KMS-11 (cell line): ENCODE measurements around the gene RNF144A.

Source experiments
- H2AFZ ChIP-seq: fragments of 200-600 bp; sonication (generic); 2 replicates; pipeline ENCODE4 v1.6.1; 2016; ENCODE audit warnings: antibody characterized with exemption, mixed run types, low read depth
- H3K27ac ChIP-seq: fragments of 200-600 bp; sonication (generic); 2 replicates; pipeline ENCODE4 v1.6.1; 2016; ENCODE audit warnings: mild to moderate bottlenecking, mixed run types
- H3K27me3 ChIP-seq: fragments of 200-600 bp; sonication (generic); 2 replicates; pipeline ENCODE4 v1.6.1; 2017; ENCODE audit warnings: mild to moderate bottlenecking, low read depth, mixed run types, moderate library complexity; ENCODE audit not compliant: insufficient read depth
- H3K36me3 ChIP-seq: fragments of 200-600 bp; sonication (generic); 2 replicates; pipeline ENCODE4 v1.6.1; 2017; ENCODE audit warnings: mild to moderate bottlenecking, mixed run types; ENCODE audit not compliant: insufficient read depth
- H3K4me1 ChIP-seq: fragments of 200-600 bp; sonication (generic); 2 replicates; pipeline ENCODE4 v1.6.1; 2016; ENCODE audit warnings: mild to moderate bottlenecking, low read depth, mixed run types; ENCODE audit not compliant: poor library complexity, severe bottlenecking
- H3K4me2 ChIP-seq: fragments of 200-600 bp; sonication (generic); 2 replicates; pipeline ENCODE4 v1.7.0; 2016; ENCODE audit warnings: mild to moderate bottlenecking, mixed run types
- H3K4me3 ChIP-seq: fragments of 200-600 bp; sonication (generic); IDR thresholded peaks from 2 replicates; pipeline ENCODE4 v1.6.1; 2017; ENCODE audit warnings: low read depth, low read length, mixed read lengths; ENCODE audit not compliant: insufficient read depth
- H3K79me2 ChIP-seq: fragments of 200-600 bp; sonication (generic); 2 replicates; pipeline ENCODE4 v1.6.1; 2016; ENCODE audit warnings: low read depth, mixed run types; ENCODE audit not compliant: insufficient read depth
- H3K9ac ChIP-seq: fragments of 200-600 bp; sonication (generic); 2 replicates; pipeline ENCODE4 v1.6.1; 2016; ENCODE audit warnings: mild to moderate bottlenecking, mixed run types
- H4K20me1 ChIP-seq: fragments of 200-600 bp; sonication (generic); 2 replicates; pipeline ENCODE4 v1.6.1; 2016; ENCODE audit warnings: mild to moderate bottlenecking, mixed run types; ENCODE audit not compliant: insufficient read depth
- TF ChIP-seq, protein P1 (sequence below): fragments of 200-600 bp; sonication (generic); conservative IDR thresholded peaks from 2 replicates; pipeline ENCODE4 v1.6.1; 2017; ENCODE audit warnings: low read depth, mild to moderate bottlenecking, antibody characterized with exemption, low read length, moderate library complexity, mixed read lengths

Gene RNF144A

DNA sequence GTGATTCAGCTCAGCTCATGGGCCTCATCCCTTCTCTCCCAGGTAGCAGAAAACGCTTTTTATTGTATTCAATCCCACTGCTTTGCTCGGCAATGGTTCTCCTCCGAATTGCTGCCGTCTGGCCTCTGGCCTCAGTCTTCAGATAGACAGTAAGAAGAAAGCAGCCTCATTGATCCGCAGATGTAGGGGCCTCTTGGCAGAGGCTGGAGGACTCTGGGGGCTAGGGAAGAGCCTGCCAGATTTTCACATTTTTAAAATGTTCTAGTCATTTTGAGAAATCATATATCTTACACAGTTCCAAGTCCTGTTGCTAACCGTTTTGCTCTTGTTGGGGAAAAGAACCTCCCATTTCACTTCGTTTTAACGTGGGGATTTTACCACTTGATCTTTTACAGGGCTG lies 123.3 kb downstream of the RNF144A start:
- H3K27me3 ChIP-seq: no peaks in the 10 kb centered on the region
- H3K4me3 ChIP-seq: no peak overlapping the region
- no peak overlapping the region for H2AFZ ChIP-seq
- H3K79me2 ChIP-seq: no peaks in the 10 kb centered on the region
- no peak overlapping the region for H3K27ac ChIP-seq
- H3K9ac ChIP-seq: no peak overlapping the region
- H3K4me1 ChIP-seq: no peaks in the 10 kb centered on the region
- H4K20me1 ChIP-seq: no peaks in the 10 kb centered on the region
- TF ChIP-seq, protein P1, sequence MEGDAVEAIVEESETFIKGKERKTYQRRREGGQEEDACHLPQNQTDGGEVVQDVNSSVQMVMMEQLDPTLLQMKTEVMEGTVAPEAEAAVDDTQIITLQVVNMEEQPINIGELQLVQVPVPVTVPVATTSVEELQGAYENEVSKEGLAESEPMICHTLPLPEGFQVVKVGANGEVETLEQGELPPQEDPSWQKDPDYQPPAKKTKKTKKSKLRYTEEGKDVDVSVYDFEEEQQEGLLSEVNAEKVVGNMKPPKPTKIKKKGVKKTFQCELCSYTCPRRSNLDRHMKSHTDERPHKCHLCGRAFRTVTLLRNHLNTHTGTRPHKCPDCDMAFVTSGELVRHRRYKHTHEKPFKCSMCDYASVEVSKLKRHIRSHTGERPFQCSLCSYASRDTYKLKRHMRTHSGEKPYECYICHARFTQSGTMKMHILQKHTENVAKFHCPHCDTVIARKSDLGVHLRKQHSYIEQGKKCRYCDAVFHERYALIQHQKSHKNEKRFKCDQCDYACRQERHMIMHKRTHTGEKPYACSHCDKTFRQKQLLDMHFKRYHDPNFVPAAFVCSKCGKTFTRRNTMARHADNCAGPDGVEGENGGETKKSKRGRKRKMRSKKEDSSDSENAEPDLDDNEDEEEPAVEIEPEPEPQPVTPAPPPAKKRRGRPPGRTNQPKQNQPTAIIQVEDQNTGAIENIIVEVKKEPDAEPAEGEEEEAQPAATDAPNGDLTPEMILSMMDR: no peak
- H3K36me3 ChIP-seq: no peaks in the 10 kb centered on the region
- no peak overlapping the region for H3K4me2 ChIP-seq

- H3K36me3 ChIP-seq: no peaks in the 10 kb centered on the region
- no peak overlapping the region for H3K4me3 ChIP-seq
- H3K4me2 ChIP-seq: no peak overlapping the region
- H4K20me1 ChIP-seq: no peaks in the 10 kb centered on the region
- TF ChIP-seq, protein P1: no peak
- H3K4me1 ChIP-seq: no peaks in the 10 kb centered on the region
- no peaks in the 10 kb centered on the region for H3K79me2 ChIP-seq
- H3K27ac ChIP-seq: no peak overlapping the region
- no peaks in the 10 kb centered on the region for H3K27me3 ChIP-seq
- no peak overlapping the region for H3K9ac ChIP-seq
- H2AFZ ChIP-seq: no peak overlapping the region
Measured at GRCh38 chr2:7041421-7041820, 124.2 kb downstream of the RNF144A start.

DNA sequence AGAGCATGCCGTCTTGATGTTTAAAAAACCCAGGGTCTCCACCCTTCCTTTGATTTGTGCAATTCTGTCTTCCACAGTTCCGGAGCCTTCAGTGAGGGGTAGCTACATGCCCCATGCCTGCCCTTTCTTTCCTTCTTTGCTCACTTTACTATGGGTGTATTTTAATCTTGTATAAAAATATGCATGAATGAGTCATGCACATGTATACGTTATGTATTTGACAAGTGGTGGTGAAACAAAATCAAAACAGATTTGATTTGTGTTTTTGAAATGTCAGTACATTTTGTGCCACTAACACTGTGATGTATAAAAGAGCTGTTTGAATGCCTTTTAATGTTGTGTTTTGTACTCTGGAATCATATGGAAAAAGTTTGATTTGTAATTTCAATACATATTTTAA lies 126.5 kb downstream of the RNF144A start:
- TF ChIP-seq, protein P1: no peak
- Histone ChIP-seq H3K36me3 (no peaks in the 10 kb centered on the region), H3K27ac (no peak overlapping the region)

GRCh38 chr2:7044253-7045250 lies 127.3 kb downstream of the RNF144A start:
- Histone ChIP-seq H2AFZ (no peak overlapping the region), H4K20me1 (no peaks in the 10 kb centered on the region), H3K4me1 (no peaks in the 10 kb centered on the region), H3K27me3 (no peaks in the 10 kb centered on the region), H3K36me3 (no peaks in the 10 kb centered on the region), H3K9ac (no peak overlapping the region), H3K79me2 (no peaks in the 10 kb centered on the region), H3K27ac (no peak overlapping the region), H3K4me3 (no peak overlapping the region), H3K4me2 (no peak overlapping the region)
- TF ChIP-seq, protein P1: peak; percentile 92

More for the DNA sequence above, 126.5 kb downstream of the RNF144A start:
- H3K4me2 ChIP-seq: no peak overlapping the region
- no peak overlapping the region for H3K9ac ChIP-seq
- H3K4me1 ChIP-seq: no peaks in the 10 kb centered on the region
- H2AFZ ChIP-seq: no peak overlapping the region
- H4K20me1 ChIP-seq: no peaks in the 10 kb centered on the region
- H3K4me3 ChIP-seq: no peak overlapping the region
- no peaks in the 10 kb centered on the region for H3K27me3 ChIP-seq
- H3K79me2 ChIP-seq: no peaks in the 10 kb centered on the region
